ENCODE measurements around the gene FGB. TPM values are rescaled to one million over a fixed set of nuclear protein-coding genes. Genes with fewer than 3 reads are reported as not detected.
"Not testable (repeated sequence)": the region's sequence is repeated elsewhere in the genome, so short reads cannot be mapped to it uniquely, and the experiment has no call there.

Gene FGB
- total RNA-seq, 4 donors from 2014 or later = 40.9 TPM; not detected in 3

DNA sequence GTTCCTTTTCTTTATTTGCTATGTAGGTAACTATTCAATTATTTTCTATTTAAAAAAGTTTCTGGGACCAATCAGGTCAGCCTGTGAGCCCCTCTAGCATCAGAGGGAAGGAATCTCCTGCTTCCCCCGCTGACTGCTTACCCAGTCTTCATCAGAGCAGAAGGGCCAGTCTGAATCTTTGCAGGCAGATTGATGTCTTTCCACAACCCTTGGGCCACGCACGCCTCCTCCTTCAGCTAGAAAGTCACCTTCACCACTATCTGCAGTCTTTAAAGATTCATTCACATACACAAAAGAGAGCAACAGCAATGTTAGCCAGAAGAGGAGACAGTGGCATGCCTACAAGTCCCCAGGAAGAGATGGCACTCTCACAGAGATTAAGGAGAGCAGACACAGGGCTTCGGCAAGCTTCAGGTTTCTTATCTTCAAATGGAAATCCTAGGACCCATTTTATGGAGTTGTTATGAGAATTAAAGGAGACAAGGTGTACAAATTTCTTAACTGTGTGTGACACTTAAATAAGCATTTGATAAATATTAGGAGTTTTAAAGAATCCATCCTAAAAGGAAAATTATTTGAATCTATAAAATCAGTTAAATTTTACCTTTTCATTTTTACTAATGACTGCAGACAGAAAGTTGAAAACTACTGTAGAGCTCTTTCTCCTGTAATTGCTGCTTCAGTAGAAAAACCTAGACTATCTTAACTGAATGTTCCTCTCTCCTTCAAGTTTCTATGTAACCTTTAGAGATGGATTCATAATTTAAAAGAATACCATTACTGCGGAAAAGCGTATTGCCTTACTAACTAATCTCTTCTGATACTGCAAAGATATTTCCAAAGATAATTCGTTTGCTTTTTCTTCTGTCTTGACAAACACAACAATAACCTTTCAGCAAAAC, 26.7 kb downstream of the FGB start:
- no peaks in the 10 kb centered on the region for H3K36me3 ChIP-seq
- WGBS = 66% methylated on average over 7 of the region's 7 CpGs
- no peak overlapping the region for H3K27ac ChIP-seq
- peaks cover 10% of the 10 kb centered on the region for H3K27me3 ChIP-seq
- H3K4me3 ChIP-seq = no peak overlapping the region
- TF ChIP-seq POLR2AphosphoS5 (IDR thresholded peaks at IDR 0.05) (no peak), POLR2A (IDR thresholded peaks at IDR 0.05) (no peak), EP300 (IDR thresholded peaks at IDR 0.05) (no peak)
- TF ChIP-seq, protein P1, sequence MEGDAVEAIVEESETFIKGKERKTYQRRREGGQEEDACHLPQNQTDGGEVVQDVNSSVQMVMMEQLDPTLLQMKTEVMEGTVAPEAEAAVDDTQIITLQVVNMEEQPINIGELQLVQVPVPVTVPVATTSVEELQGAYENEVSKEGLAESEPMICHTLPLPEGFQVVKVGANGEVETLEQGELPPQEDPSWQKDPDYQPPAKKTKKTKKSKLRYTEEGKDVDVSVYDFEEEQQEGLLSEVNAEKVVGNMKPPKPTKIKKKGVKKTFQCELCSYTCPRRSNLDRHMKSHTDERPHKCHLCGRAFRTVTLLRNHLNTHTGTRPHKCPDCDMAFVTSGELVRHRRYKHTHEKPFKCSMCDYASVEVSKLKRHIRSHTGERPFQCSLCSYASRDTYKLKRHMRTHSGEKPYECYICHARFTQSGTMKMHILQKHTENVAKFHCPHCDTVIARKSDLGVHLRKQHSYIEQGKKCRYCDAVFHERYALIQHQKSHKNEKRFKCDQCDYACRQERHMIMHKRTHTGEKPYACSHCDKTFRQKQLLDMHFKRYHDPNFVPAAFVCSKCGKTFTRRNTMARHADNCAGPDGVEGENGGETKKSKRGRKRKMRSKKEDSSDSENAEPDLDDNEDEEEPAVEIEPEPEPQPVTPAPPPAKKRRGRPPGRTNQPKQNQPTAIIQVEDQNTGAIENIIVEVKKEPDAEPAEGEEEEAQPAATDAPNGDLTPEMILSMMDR (IDR thresholded peaks at IDR 0.05) = no peak
- H3K4me1 ChIP-seq = no peaks in the 10 kb centered on the region
- no peak for DNase-seq (ENCODE audit: low spot score in 2 of 2)
- H3K9me3 ChIP-seq = no peaks in the 10 kb centered on the region

DNA sequence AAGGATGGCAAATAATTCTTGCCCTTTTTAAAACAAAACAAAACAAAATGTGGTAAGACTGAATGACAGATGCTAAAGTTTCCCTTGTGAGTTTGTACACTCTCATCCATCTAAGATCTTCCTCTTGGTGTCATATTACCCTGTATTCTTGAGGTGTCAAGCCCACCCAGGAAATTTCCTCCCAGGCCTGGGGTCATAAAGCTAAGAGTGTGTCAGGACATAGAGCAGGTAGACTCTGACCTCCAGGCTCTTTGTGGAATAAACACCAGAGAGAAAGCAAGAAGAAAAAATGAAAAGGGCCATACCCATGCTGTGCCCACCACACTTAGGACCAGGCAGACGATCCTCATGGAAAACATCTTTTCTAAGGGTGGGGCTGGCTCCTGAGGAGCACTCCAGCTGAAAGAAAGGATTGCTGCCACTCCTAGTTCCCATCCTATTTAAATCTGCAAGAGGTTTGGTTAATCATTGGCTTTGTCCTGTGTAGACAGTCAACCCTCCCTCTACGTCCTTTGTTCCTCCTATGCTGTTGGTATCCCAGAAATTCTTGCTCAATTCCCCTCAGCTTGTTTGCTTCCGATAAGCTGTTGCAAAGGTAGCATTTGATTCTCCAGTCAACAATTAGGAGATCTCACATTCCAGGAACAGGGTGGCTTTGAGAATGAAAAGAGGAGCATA, 27.7 kb downstream of the FGB start, which contains the start of gene FGA:
Gene FGA, minus strand, starts transcription at position 414 of the 678 bp plus-strand sequence. Its CDS starts 55 bp downstream, at position 359.
- TF ChIP-seq POLR2A (IDR thresholded peaks at IDR 0.05) (no peak), POLR2AphosphoS5 (IDR thresholded peaks at IDR 0.05) (no peak), EP300 (IDR thresholded peaks at IDR 0.05) (no peak)
- TF ChIP-seq, protein P1 (IDR thresholded peaks at IDR 0.05) = no peak
- Histone ChIP-seq H3K27ac (no peak within 1 kb of the TSS), H3K4me3 (no peak within 1 kb of the TSS), H3K36me3 (no peaks in the 10 kb centered on the region), H3K27me3 (peaks cover 10% of the 10 kb centered on the region), H3K9me3 (no peaks in the 10 kb centered on the region), H3K4me1 (no peaks in the 10 kb centered on the region)
- no peak for DNase-seq (ENCODE audit: low spot score in 2 of 2)
- 69% methylated on average over 3 of the region's 3 CpGs for WGBS

DNA sequence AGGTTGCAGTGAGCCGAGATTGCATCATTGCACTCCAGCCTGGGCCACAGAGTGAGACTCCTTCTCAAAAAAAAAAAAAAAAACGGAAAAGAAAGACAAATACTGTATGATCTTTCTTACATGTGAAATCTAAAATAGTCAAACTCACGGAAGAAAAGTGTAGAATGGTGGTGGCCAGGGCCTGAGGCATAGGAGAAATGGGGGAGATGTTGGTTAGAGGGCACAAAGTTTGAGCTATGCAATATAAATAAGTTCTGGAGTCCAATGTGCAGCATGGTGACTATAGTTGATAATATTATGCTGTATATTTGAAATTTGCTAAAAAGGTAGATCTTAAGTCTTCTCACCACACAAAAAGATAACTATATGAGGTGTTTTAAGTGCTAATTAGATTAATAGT, 29.1 kb downstream of the FGB start:
- no peak for DNase-seq (ENCODE audit: low spot score in 2 of 2)
- TF ChIP-seq, protein P1 (IDR thresholded peaks at IDR 0.05) = no peak
- TF ChIP-seq EP300 (IDR thresholded peaks at IDR 0.05) (no peak), POLR2AphosphoS5 (IDR thresholded peaks at IDR 0.05) (no peak), POLR2A (IDR thresholded peaks at IDR 0.05) (no peak)
- peaks cover 10% of the 10 kb centered on the region for H3K27me3 ChIP-seq
- no peak overlapping the region for H3K27ac ChIP-seq
- H3K36me3 ChIP-seq = no peaks in the 10 kb centered on the region
- no peaks in the 10 kb centered on the region for H3K9me3 ChIP-seq
- WGBS = 78% methylated on average over 3 of the region's 3 CpGs
- no peak overlapping the region for H3K4me3 ChIP-seq
- H3K4me1 ChIP-seq = no peaks in the 10 kb centered on the region

DNA sequence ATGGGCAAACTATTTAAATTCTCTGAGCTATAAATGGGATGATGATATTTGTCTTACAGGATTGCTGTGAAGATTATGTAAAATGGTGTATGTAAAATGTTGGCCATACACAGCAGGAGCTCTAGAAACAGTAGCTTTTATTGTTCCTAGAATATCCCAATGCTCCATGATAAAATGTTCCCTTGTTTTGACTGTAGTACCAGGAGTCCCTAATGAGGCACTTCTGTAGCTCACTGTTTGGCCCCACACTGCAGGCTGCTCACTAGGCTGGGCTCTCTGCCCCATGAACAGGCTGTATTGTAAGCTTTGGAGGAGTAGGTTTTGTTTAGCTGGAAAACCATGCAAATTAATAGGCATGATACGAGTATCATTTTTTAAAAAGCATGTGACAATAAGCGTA, 31.1 kb downstream of the FGB start:
- Histone ChIP-seq H3K27me3 (peaks cover 10% of the 10 kb centered on the region), H3K27ac (no peak overlapping the region), H3K4me3 (no peak overlapping the region), H3K9me3 (no peaks in the 10 kb centered on the region), H3K36me3 (no peaks in the 10 kb centered on the region), H3K4me1 (no peaks in the 10 kb centered on the region)
- TF ChIP-seq, protein P1 (IDR thresholded peaks at IDR 0.05) = no peak
- TF ChIP-seq EP300 (IDR thresholded peaks at IDR 0.05) = no peak
- no peak for TF ChIP-seq POLR2AphosphoS5 (IDR thresholded peaks at IDR 0.05)
- TF ChIP-seq POLR2A (IDR thresholded peaks at IDR 0.05) = no peak
- DNase-seq (ENCODE audit: low spot score in 2 of 2) = no peak
- 41% methylated on average over 2 of the region's 2 CpGs for WGBS

DNA sequence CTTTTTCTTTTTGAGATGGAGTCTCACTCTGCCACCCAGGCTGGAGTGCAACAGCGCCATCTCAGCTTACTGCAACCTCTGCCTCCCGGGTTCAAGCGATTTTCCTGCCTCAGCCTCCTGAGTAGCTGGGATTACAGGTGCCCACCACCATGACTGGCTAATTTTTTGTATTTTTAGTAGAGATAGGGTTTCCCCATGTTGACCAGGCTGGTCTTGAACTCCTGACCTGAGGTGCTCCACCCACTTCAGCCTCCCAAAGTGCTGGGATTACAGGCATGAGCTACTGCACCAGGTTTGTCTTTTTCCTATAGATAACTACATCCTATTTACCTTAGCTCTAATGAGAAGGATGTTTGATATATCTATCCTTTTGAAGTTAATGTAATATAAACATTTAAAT, 31.5 kb downstream of the FGB start:
- not testable (repeated sequence) for H3K36me3 ChIP-seq; DNase-seq (ENCODE audit: low spot score in 2 of 2); H3K9me3 ChIP-seq; H3K27me3 ChIP-seq; H3K4me1 ChIP-seq; H3K4me3 ChIP-seq; H3K27ac ChIP-seq
- WGBS = 86% methylated on average over 3 of the region's 3 CpGs
